NB4 (cell line): ENCODE measurements around the gene TUBA1A.

Source experiments
- DNase-seq: peaks from one replicate; pipeline ENCODE4 v3.0.0; 2010; ENCODE audit warnings: low read depth
- H3K4me3 ChIP-seq: one replicate; pipeline ENCODE4 v1.5.1; 2011; ENCODE audit warnings: mild to moderate bottlenecking, low read depth, low read length, moderate library complexity
- MYC ChIP-seq: IDR thresholded peaks from 2 replicates; pipeline ENCODE4 v1.6.1; 2011; ENCODE audit warnings: low read depth, low read length
- POLR2A ChIP-seq: IDR thresholded peaks from 2 replicates; pipeline ENCODE4 v1.6.1; 2011; ENCODE audit warnings: mild to moderate bottlenecking; ENCODE audit not compliant: insufficient read length; ENCODE audit errors: extremely low read depth
- TF ChIP-seq, protein P1 (sequence below): IDR thresholded peaks from 2 replicates; pipeline ENCODE4 v1.6.1; 2011; ENCODE audit warnings: low read depth, low read length
- TF ChIP-seq, protein P2 (sequence below): IDR thresholded peaks from one replicate; pipeline ENCODE4 v1.5.1; 2012; ENCODE audit warnings: low read depth, low read length

TUBA1A gene

DNA sequence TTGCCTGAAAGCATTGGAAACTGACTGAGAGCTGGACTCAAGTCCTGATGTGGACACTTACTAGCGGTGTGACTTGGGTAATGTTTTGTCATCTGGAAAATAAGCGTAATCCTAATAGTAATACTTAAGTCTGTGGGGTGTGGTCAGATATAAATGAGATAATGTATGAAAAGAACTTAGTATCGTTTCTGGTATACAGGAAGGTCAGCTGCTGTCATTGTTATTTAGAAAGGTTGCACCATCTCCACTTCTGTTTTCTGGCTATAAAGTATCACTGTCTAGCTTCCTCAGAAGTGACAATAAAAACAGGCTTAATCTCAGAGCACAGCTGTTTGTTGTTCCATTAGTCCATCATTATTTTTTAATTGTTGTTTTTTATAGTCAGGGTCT is 41.9 kb upstream of the TUBA1A start:
- DNase-seq, result peak; percentile 78
- H3K4me3 ChIP-seq, result no peak overlapping the region
- TF ChIP-seq MYC, result peak; percentile 38; the same call in 1 of the 2 replicates
- TF ChIP-seq, protein P1, sequence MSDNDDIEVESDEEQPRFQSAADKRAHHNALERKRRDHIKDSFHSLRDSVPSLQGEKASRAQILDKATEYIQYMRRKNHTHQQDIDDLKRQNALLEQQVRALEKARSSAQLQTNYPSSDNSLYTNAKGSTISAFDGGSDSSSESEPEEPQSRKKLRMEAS, result peak; percentile 19; the same call in 1 of the 2 replicates
- TF ChIP-seq, protein P2, sequence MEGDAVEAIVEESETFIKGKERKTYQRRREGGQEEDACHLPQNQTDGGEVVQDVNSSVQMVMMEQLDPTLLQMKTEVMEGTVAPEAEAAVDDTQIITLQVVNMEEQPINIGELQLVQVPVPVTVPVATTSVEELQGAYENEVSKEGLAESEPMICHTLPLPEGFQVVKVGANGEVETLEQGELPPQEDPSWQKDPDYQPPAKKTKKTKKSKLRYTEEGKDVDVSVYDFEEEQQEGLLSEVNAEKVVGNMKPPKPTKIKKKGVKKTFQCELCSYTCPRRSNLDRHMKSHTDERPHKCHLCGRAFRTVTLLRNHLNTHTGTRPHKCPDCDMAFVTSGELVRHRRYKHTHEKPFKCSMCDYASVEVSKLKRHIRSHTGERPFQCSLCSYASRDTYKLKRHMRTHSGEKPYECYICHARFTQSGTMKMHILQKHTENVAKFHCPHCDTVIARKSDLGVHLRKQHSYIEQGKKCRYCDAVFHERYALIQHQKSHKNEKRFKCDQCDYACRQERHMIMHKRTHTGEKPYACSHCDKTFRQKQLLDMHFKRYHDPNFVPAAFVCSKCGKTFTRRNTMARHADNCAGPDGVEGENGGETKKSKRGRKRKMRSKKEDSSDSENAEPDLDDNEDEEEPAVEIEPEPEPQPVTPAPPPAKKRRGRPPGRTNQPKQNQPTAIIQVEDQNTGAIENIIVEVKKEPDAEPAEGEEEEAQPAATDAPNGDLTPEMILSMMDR, result no peak
- TF ChIP-seq POLR2A, result no peak

DNA sequence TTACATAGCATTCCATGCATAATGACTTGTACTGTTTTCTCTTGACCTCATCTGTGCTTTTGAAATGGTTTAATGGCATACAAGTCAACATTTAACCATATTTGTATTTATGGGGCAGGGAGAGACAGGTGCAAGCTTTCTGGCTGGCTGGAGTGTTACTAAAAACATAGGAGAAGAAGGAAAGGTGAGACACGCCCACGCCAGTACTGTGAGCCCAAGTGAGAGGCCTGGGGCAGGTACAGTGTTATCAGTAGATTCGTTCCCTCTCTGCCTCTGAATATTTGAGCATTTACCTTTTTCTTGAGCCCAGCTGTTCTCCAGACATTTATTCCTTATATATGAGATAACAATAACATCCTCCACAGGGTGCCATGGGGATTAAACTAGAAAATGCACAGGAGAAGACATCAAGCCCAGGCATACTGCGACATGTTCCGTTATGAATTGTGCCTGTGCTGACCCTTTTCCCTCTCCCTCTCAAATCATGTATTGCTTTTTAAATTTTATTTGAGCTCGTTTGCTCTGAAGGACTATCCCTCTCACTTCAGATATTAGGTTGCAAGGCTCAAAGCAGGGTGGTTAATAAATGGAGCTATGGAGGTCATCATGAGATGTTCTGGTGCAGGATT is 41.4 kb upstream of the TUBA1A start:
- DNase-seq, result no peak
- TF ChIP-seq, protein P1, result no peak

DNA sequence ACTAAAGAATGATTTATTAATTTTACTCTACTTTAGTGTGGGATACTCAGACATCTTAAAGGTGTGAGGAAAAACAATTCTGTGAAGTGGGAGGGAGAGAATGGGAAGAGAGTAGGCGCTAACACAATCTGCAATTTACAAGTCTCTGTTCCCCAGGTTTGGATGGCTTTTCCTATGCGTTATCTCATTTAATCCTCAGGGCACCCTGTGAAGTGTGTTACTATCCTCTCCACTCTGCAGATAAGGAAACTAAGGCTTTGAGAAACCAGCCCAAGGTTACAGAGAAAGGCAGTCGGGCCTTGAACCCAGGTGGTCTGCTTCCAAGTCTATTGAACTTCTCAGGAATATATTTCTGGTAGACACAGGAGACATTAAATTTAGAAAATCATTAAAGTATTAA is 39.8 kb upstream of the TUBA1A start:
- TF ChIP-seq, protein P2, result no peak
- TF ChIP-seq MYC (no peak), POLR2A (no peak)
- TF ChIP-seq, protein P1, result no peak
- H3K4me3 ChIP-seq, result no peak overlapping the region
- no peak for DNase-seq

More for the DNA sequence above, 41.4 kb upstream of the TUBA1A start:
- H3K4me3 ChIP-seq, result no peak overlapping the region

DNA sequence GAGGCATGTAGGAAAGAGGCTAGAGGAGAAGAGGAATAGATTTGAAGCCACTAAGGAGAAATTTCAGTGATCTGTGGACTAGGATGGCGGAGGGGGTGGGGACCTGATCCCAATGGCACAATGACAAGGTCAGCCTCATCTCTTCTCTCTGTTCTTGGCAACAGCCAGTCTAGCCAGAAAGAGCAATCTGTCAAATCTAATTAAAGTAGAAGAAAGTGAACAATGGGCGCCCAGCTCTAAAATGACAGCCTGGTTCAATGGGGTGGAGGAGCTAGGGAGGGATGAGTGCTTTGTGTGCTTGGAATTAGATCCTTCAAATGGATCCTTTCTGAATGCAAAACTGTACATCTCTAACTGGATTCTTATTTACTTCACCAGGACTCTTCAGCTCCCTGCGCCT is 38.8 kb upstream of the TUBA1A start:
- TF ChIP-seq, protein P2, result no peak
- TF ChIP-seq MYC (no peak), POLR2A (no peak)
- TF ChIP-seq, protein P1, result no peak
- no peak for DNase-seq
- no peak overlapping the region for H3K4me3 ChIP-seq

DNA sequence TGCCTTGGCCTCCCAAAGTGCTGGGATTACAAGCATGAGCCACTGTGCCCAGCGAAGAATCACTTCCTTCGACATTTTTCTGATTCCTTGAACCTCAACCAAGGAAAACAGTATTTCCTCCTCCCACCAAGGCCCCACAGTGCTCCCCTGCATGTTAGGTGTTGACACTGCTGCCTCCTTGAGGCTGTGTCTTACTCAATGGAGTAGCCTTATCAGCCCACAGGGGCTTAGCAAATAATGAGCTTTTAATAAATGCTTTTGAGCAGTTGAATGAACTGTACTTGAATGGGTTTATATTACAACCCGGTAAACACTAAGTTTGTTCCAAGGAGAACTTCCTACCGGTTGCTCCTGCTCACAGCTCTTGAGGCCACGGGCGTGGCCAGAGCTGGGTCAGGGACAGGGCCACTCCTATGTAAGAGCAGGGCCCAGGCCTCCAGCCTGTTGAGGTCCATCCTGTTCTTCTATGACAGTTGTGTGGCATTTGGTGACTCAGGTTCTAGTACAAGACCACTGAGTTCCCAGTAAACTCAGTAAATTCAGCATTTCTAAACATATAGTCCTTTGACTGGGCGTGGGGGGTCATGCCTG is 36.8 kb upstream of the TUBA1A start:
- DNase-seq, result peak; percentile 42
- TF ChIP-seq POLR2A (no peak), MYC (no peak)
- TF ChIP-seq, protein P1, result no peak
- TF ChIP-seq, protein P2, result no peak
- no peak overlapping the region for H3K4me3 ChIP-seq

DNA sequence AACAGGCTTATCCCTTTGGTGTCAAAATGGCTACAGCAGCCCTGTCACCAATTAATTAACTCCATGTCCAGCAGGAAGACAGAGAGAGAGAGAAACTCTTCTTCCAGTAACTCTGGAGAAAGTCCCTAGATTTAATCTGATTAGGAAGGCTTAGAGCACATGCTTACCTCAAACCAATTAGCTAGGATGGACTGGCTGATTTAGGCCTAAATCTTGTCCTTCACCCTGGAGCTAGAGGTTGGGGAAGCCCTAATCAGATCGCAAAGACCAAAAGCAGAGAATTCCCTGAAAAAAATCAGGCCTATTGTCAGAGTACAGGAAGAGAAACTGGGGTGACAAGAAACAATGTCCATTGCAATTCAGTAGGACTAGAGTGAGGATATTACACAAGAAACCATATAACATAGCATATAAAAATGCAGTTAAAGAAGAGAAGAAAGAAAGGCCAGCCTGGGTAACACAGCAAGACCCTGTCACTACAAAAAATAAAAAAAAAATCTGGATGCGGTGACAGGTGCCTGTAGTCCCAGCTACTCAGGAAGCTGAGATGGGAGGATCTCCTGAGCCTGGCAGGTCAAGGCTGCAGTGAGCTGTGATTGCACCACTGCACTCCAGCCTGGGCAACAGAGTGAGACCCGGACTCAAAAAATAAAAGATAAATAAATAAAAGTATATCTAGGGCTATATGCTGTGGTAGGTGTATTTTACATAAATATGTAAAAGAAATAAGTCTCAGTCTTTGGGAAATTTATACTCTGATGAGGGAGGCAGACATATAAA is 34.9 kb upstream of the TUBA1A start:
- TF ChIP-seq MYC (no peak), POLR2A (no peak)
- TF ChIP-seq, protein P2, result no peak
- TF ChIP-seq, protein P1, result no peak
- no peak for DNase-seq
- H3K4me3 ChIP-seq, result no peak overlapping the region
